Measurements from ENCODE around the gene MMP20.

The MMP20 gene

GRCh38 chr11:102611291-102611690, 13.8 kb downstream of the MMP20 start:
- no peak for TF ChIP-seq CREB1 (IDR thresholded peaks at IDR 0.05; ENCODE audit: low read depth)
- TF ChIP-seq MAX (IDR thresholded peaks at IDR 0.05), result no peak
- TF ChIP-seq REST (IDR thresholded peaks at IDR 0.05; ENCODE audit: low read depth), result no peak
- no peak for TF ChIP-seq YY1 (IDR thresholded peaks at IDR 0.05; ENCODE audit: low read depth)
- no peak for TF ChIP-seq USF1 (IDR thresholded peaks at IDR 0.05)
- no peak for TF ChIP-seq EP300 (IDR thresholded peaks at IDR 0.05; ENCODE audit: borderline replicate concordance)
- TF ChIP-seq TEAD4 (IDR thresholded peaks at IDR 0.05), result no peak
- no peak for TF ChIP-seq TAF1 (IDR thresholded peaks at IDR 0.05; ENCODE audit: low read depth)
- no peak for TF ChIP-seq TCF12 (IDR thresholded peaks at IDR 0.05; ENCODE audit: low read depth)
- no peak for TF ChIP-seq NFIC (IDR thresholded peaks at IDR 0.05)
- no peak for TF ChIP-seq ZBTB7A (IDR thresholded peaks at IDR 0.05; ENCODE audit: low read depth)
- no peak for TF ChIP-seq CEBPB (IDR thresholded peaks at IDR 0.05)
- no peak for TF ChIP-seq EGR1 (IDR thresholded peaks at IDR 0.05)
- TF ChIP-seq RAD21 (IDR thresholded peaks at IDR 0.05; ENCODE audit: low read depth), result no peak

- no peak for TF ChIP-seq REST (IDR thresholded peaks at IDR 0.05; ENCODE audit: low read depth)
- TF ChIP-seq ZBTB7A (IDR thresholded peaks at IDR 0.05; ENCODE audit: low read depth), result no peak
- TF ChIP-seq USF1 (IDR thresholded peaks at IDR 0.05), result no peak
- no peak for TF ChIP-seq CREB1 (IDR thresholded peaks at IDR 0.05; ENCODE audit: low read depth)
- no peak for TF ChIP-seq TCF12 (IDR thresholded peaks at IDR 0.05; ENCODE audit: low read depth)
Observed at GRCh38 chr11:102610200-102610599, 14.9 kb downstream of the MMP20 start.

- no peak for TF ChIP-seq TEAD4 (IDR thresholded peaks at IDR 0.05)
- TF ChIP-seq RAD21 (IDR thresholded peaks at IDR 0.05; ENCODE audit: low read depth), result no peak
- TF ChIP-seq CEBPB (IDR thresholded peaks at IDR 0.05), result no peak
- TF ChIP-seq USF1 (IDR thresholded peaks at IDR 0.05), result no peak
- no peak for TF ChIP-seq MAX (IDR thresholded peaks at IDR 0.05)
- no peak for TF ChIP-seq FOXM1 (IDR thresholded peaks at IDR 0.05; ENCODE audit: borderline replicate concordance, low read depth)
- no peak for TF ChIP-seq REST (IDR thresholded peaks at IDR 0.05; ENCODE audit: low read depth)
- TF ChIP-seq TCF12 (IDR thresholded peaks at IDR 0.05; ENCODE audit: low read depth), result no peak
- no peak for TF ChIP-seq EGR1 (IDR thresholded peaks at IDR 0.05)
- no peak for TF ChIP-seq EP300 (IDR thresholded peaks at IDR 0.05; ENCODE audit: borderline replicate concordance)
Observed at GRCh38 chr11:102608699-102609098, 16.4 kb downstream of the MMP20 start.

- TF ChIP-seq ZBTB7A (IDR thresholded peaks at IDR 0.05; ENCODE audit: low read depth) (no peak), TEAD4 (IDR thresholded peaks at IDR 0.05) (no peak)
Observed at GRCh38 chr11:102604875-102605274, 20.3 kb downstream of the MMP20 start.

- TF ChIP-seq MAX (IDR thresholded peaks at IDR 0.05) (no peak), TCF12 (IDR thresholded peaks at IDR 0.05; ENCODE audit: low read depth) (no peak), CEBPB (IDR thresholded peaks at IDR 0.05) (no peak), FOXM1 (IDR thresholded peaks at IDR 0.05; ENCODE audit: borderline replicate concordance, low read depth) (no peak), USF1 (IDR thresholded peaks at IDR 0.05) (no peak), EGR1 (IDR thresholded peaks at IDR 0.05) (no peak), NFIC (IDR thresholded peaks at IDR 0.05) (no peak), CREB1 (IDR thresholded peaks at IDR 0.05; ENCODE audit: low read depth) (no peak), TEAD4 (IDR thresholded peaks at IDR 0.05) (no peak), ZBTB7A (IDR thresholded peaks at IDR 0.05; ENCODE audit: low read depth) (no peak), EP300 (IDR thresholded peaks at IDR 0.05; ENCODE audit: borderline replicate concordance) (no peak), TAF1 (IDR thresholded peaks at IDR 0.05; ENCODE audit: low read depth) (no peak), REST (IDR thresholded peaks at IDR 0.05; ENCODE audit: low read depth) (no peak), RAD21 (IDR thresholded peaks at IDR 0.05; ENCODE audit: low read depth) (no peak), YY1 (IDR thresholded peaks at IDR 0.05; ENCODE audit: low read depth) (no peak)
Observed at GRCh38 chr11:102604011-102604410, 21.1 kb downstream of the MMP20 start.
